A673 (cell line): ENCODE measurements around the gene IPO13.

Source experiments
- CTCF ChIP-seq: fragments of 300-800, 200-600 bp; sonication (generic); conservative IDR thresholded peaks from 2 replicates; pipeline ENCODE4 v1.5.1; 2017; ENCODE audit warnings: low read depth, mild to moderate bottlenecking, antibody characterized with exemption, low read length, moderate library complexity, mixed read lengths
- EZH2 ChIP-seq: fragments of 200-600 bp; sonication (generic); IDR thresholded peaks from 2 replicates; pipeline ENCODE4 v1.6.1; 2017; ENCODE audit warnings: borderline replicate concordance, low read depth, mild to moderate bottlenecking, mixed read lengths, antibody characterized with exemption, low read length; ENCODE audit not compliant: poor library complexity, severe bottlenecking

- TF ChIP-seq CTCF = peak; percentile 59
- TF ChIP-seq EZH2 = no peak
Observed at GRCh38 chr1:43930168-43930948, 16.4 kb upstream of the IPO13 start.
